GM12872 (cell line): ENCODE measurements around the gene PILRB.
A peak's percentile ranks its signal among the peaks of the same experiment; 100 is the strongest.

Source experiments
- TF ChIP-seq, protein P1 (sequence below): IDR thresholded peaks from 3 replicates; pipeline ENCODE4 v1.5.1; 2011; ENCODE audit warnings: low read depth, mild to moderate bottlenecking, low read length, moderate library complexity; ENCODE audit not compliant: insufficient read depth

The PILRB gene

DNA sequence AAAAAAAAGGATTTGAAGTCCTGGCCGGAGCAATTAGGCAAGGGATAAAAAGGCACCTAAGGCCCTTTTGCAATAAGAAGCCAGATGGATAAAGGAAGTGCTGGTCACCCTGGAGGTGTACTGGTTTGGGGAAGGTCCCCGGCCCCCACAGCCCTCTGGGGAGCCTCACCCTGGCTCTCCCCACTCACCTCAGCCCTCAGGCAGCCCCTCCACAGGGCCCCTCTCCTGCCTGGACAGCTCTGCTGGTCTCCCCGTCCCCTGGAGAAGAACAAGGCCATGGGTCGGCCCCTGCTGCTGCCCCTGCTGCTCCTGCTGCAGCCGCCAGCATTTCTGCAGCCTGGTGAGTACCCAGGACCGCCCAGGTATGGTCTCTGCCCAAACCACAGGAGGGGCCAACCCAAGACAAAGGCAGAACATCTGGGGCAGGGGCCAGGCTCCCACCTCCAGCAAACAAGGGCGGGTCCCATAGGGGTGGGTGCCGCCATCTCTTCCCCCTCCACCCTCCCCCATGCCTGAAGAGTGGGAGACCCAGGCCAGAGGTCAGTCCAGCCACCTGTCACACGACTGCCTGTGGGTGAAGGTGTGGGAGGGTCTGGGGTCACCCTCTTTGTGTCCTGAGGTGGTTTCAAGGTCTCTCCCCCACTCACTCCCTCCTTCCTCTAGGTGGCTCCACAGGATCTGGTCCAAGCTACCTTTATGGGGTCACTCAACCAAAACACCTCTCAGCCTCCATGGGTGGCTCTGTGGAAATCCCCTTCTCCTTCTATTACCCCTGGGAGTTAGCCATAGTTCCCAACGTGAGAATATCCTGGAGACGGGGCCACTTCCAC is at the start of gene PILRB:
Gene PILRB (plus strand): TSS at position 91 of the 830 bp plus-strand sequence. CDS start 186 bp downstream, at position 277.
- TF ChIP-seq, protein P1, sequence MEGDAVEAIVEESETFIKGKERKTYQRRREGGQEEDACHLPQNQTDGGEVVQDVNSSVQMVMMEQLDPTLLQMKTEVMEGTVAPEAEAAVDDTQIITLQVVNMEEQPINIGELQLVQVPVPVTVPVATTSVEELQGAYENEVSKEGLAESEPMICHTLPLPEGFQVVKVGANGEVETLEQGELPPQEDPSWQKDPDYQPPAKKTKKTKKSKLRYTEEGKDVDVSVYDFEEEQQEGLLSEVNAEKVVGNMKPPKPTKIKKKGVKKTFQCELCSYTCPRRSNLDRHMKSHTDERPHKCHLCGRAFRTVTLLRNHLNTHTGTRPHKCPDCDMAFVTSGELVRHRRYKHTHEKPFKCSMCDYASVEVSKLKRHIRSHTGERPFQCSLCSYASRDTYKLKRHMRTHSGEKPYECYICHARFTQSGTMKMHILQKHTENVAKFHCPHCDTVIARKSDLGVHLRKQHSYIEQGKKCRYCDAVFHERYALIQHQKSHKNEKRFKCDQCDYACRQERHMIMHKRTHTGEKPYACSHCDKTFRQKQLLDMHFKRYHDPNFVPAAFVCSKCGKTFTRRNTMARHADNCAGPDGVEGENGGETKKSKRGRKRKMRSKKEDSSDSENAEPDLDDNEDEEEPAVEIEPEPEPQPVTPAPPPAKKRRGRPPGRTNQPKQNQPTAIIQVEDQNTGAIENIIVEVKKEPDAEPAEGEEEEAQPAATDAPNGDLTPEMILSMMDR: peak; percentile 59

DNA sequence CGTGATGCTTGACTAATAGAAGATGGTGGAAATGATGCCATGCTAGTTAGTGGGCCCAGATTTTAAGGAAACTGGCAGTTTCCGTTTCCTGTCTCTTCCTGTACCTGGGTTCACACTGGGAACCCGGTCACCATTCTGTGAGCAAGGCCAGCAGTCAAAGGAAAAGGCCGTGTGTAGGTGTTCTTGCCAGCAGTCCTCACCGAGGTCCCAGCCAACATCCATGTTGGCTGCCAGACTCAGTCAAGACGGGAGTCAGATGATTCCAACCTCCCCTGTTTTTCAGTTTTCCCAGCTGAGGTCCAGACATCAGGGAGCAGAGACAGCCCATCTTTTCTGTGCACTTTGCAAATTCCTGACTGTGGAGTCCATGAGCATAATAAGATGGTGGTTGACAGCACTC is 15.2 kb upstream of the PILRB start:
- TF ChIP-seq, protein P1: no peak

DNA sequence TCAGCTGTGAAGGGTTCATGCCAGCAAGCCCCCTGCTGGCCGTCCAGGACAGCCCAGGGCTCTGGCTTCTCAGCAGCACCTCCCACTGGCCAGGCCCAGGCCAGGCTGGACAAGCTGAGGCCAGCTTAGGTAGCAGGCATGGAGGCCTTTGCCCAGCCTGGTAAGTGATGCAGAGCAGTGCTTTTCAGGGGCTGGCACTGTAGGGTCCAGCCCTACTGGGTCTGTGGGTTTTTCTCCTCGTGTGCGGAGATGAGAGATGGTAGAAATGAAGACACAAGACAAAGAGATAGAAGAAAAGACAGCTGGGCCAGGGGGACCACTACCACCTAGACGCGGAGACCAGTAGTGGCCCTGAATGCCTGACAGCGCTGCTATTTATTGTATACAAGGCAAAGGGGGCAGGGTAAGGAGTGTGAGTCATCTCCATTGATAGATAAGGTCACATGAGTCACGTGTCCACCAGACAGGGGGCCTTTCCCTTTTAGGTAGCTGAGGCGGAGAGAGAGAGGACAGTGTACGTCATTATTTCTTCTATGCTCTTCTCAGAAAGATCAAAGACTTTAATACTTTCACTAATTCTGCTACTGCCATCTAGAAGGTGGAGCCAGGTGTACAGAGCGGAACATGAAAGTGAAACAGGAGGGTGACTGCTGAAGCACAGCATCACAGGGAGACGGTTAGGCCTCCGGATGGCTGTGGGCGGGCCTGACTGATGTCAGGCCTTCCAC is 13.2 kb upstream of the PILRB start:
- TF ChIP-seq, protein P1: peak; percentile 42

DNA sequence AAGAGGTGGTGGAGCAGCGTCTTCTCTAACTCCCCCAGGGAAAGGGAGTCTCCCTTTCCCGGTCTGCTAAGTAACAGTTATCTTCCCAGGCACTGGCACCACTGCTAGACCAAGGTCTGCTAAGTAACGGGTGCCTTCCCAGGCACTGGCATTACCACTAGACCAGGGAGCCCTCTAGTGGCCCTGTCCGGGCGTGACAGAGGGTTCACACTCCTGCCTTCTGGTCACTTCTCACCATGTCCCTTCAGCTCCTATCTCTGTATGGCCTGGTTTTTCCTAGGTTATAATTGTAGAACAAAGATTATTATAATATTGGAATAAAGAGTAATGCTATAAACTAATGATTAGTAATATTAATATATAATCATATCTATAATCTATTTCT is 12.6 kb upstream of the PILRB start:
- TF ChIP-seq, protein P1: peak; percentile 56

DNA sequence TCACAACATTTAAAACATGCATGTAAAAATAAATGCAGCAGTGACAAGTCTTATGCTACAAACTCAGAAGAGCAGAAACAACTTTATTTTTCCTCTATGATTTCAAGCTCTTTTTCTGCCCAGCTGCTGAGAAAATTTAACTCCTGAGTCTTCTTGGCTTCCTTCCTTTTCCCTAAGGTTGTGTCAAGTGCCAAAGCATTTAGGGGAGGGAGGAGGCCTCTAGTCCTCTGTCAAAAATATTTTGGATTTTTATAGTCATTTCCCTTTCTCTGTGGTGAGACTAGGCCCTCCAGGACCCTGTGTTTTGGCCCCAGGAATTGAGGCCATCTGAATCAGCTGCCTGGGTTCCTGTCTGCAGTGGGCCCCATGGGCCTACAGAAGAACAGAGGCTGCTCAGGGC is 11.0 kb upstream of the PILRB start:
- TF ChIP-seq, protein P1: no peak

DNA sequence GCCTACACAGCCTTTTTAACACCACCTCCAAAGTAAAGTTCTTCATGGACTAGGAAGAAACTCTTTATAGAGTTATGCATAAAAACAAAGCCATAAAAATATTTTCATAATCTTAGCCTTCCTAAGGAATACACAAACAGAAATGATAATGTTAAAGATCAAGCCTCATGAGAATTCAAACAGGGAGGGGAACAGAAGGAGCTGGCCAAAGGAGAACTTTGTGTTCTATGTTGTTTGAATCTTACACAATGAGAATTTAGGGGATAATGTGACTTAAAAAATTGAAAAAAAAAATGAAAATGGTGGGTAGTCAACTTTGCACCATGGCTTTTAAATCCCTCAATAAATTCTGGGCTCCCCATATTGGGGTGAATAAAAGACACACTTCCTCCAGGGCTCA is 9.1 kb upstream of the PILRB start:
- TF ChIP-seq, protein P1: no peak

DNA sequence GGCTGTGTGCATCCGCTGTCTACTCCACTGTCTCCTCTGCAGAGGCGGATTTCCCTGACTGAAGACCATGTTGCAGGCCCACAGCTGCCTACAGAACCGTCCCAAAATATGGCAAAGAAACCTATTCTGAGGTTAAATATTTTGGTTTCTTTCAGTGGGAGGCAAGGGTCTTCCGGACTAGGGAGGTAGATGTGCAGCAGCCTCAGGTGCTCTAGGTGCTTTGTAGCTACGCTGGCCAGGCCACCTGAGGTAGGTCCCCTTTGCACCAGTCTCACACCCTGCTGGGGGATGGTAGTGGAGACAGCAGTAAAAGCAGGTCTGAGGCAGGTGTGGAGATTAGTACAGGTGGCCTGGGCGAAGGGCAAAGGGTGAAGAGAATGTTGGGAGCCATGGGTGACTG is 8.2 kb upstream of the PILRB start:
- TF ChIP-seq, protein P1: no peak
